ENCODE measurements around the gene SPRR5.

The SPRR5 gene

DNA sequence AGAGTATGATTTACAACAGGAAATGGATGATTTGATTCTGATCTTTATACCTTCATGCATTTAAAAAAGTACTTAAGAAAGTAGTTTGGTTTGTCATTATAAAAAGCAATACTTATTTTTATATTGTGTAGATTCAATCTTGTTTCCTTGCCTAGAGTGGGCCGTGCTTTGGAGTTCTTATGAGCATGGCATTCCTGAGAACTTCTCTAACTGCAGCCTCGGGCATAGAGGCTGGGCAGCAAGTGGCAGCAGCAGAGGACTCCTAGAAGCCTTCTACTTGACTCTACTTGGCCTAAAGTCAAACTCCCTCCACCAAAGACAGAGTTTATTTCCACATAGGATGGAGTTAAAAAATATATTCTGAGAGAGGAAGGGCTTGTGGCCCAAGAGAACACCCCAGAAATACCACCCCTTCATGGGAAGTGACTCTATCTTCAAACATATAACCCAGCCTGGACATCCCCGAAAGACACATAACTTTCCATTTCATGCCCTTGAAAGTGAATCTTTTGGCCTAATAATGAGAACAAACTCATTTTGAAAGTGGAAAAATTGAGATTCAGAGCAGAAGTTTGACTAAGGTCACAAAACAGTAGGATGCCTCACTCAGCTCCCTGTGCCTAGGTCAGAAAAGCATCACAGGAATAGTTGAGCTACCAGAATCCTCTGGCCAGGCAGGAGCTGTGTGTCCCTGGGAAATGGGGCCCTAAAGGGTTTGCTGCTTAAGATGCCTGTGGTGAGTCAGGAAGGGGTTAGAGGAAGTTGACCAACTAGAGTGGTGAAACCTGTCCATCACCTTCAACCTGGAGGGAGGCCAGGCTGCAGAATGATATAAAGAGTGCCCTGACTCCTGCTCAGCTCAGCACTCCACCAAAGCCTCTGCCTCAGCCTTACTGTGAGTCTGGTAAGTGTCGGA is 39.1 kb upstream of the SPRR5 start, which contains the start of gene IVL:
Gene IVL, plus strand, starts transcription at position 861 of the 916 bp plus-strand sequence. CDS start 1,252 bp downstream, outside the sequence.
- TF ChIP-seq, protein P1, sequence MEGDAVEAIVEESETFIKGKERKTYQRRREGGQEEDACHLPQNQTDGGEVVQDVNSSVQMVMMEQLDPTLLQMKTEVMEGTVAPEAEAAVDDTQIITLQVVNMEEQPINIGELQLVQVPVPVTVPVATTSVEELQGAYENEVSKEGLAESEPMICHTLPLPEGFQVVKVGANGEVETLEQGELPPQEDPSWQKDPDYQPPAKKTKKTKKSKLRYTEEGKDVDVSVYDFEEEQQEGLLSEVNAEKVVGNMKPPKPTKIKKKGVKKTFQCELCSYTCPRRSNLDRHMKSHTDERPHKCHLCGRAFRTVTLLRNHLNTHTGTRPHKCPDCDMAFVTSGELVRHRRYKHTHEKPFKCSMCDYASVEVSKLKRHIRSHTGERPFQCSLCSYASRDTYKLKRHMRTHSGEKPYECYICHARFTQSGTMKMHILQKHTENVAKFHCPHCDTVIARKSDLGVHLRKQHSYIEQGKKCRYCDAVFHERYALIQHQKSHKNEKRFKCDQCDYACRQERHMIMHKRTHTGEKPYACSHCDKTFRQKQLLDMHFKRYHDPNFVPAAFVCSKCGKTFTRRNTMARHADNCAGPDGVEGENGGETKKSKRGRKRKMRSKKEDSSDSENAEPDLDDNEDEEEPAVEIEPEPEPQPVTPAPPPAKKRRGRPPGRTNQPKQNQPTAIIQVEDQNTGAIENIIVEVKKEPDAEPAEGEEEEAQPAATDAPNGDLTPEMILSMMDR (IDR thresholded peaks at IDR 0.05; ENCODE audit: extremely low read depth, missing control alignments) = no peak
- peak; percentile 45 for DNase-seq (ENCODE audit: low spot score)

DNA sequence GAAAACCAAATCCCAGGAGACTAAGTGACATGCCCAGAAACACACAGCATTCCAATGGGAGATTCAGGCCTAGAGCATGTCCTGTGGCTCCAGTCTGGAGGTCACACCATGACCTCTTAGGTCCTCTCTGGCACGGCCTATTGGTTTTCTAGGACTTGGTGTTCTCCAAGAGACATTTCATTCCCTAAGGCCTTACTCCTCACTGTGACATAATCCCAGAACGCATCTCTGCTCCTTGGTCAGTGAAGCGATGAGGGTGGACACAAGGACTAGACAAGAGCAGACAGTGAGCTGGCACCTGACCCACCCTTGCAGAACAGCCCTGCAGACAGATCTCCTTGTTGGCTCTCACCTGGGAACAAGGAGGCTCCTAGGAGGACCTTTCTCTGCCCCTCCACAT is 37.8 kb upstream of the SPRR5 start:
- TF ChIP-seq, protein P1 (IDR thresholded peaks at IDR 0.05; ENCODE audit: extremely low read depth, missing control alignments) = no peak
- DNase-seq (ENCODE audit: low spot score) = no peak

DNA sequence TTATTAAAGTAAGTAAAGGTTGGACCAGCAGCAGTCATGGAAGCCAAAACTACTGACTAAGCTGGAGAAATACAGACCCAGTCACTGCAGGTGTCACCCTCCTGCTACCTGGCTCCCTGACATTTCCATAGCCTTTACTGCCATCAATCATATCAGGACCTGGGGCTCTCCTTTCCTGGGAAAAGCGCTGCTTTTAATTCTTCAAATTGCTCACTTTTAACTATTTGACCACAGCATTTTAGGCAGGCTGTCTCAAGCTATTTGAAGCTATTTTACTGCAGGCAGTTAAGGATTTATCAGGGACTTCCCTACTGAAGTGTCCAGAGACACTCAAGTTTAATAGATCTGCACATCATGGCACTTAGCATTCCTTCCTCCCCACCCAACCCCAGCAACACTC is 34.5 kb upstream of the SPRR5 start:
- TF ChIP-seq, protein P1 (IDR thresholded peaks at IDR 0.05; ENCODE audit: extremely low read depth, missing control alignments) = no peak
- DNase-seq (ENCODE audit: low spot score) = no peak

DNA sequence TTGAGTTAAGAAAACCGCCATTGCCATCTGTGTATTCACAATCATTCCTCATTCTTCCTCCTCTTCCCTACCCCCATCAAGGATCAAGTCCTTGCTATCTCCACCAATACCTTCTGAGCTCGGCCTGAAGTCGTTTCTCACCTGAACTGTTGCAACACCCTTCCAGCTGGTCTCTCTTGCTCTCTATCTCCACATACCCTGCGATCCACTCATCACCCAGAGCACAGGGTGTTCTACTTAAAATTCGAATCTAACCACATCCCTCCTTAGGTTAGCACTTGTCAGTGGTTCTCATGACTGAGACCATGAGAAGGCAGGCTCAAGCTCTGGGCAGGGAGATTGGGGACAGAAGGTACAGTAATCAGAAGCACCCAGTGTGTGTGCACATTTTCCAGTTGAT is 34.1 kb upstream of the SPRR5 start:
- DNase-seq (ENCODE audit: low spot score) = no peak
- TF ChIP-seq, protein P1 (IDR thresholded peaks at IDR 0.05; ENCODE audit: extremely low read depth, missing control alignments) = no peak

DNA sequence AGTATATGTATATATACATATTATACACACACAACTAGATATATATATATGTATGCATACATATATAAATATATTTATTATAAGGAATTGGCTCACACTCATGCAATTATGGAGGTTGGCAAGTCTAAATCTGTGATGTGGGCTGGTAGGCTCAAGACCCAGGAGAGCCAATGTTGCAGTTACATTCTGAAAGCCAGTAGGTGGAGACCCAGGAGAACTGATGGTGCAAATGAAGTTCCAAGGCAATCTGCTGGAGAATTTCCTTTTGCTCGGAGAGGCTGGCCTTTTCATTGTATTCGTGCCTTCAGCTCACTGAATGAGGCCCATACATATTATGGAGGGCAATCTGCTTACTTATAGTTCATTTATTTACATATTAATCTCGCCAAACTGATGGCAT is 29.2 kb upstream of the SPRR5 start:
- TF ChIP-seq, protein P1 (IDR thresholded peaks at IDR 0.05; ENCODE audit: extremely low read depth, missing control alignments) = no peak
- DNase-seq (ENCODE audit: low spot score) = no peak

DNA sequence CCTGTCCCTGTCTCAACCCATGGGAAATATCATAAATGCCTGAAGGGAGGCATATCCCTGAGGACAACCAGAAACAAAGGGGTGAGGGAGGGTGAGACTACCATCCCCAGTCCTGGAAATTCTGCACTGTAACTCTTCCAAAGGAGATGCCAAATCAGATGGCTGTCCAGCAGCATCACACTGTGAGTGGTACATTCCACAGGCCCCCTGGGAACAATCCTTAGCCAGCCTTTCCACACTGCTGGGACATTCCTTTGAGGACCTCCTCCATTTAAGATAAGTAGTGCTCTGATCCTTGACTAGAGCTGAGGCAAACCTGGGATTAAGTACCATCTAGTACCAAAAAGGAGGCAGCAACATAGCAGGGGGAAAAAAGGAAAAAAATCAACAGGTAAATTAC is 27.9 kb upstream of the SPRR5 start:
- TF ChIP-seq, protein P1 (IDR thresholded peaks at IDR 0.05; ENCODE audit: extremely low read depth, missing control alignments) = no peak
- DNase-seq (ENCODE audit: low spot score) = no peak

DNA sequence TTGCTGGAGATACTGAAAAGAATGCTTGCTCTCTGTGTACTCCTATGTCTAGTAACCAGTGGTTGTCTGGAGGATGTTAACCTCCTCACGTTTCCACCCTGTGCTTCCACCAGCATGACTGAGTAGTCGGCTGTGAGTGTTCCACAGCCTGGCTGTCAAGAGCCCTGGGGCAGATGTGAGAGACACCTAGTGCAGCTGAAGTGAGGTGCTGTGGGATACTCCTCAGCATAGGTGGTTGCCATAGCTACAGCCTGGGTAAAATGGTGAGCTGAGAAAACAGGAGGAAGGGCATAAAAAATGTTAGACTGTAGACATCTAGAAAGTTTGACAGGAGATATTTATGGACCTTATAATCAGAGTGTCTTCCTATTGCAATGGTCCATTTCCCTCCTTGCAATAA is 22.8 kb upstream of the SPRR5 start:
- no peak for DNase-seq (ENCODE audit: low spot score)
- TF ChIP-seq, protein P1 (IDR thresholded peaks at IDR 0.05; ENCODE audit: extremely low read depth, missing control alignments) = no peak
